Nephron (organoid): Measurements from ENCODE around the gene ALS2CL.

Experiments
- H3K27ac Mint-ChIP-seq, 3 experiments: 2 replicates each; pipeline ENCODE4 v1.8.0; 2020; ENCODE audit warnings: mixed read lengths in 3 of 3, mild to moderate bottlenecking in 2 of 3, moderate library complexity in 1 of 3
- H3K27me3 Mint-ChIP-seq: 2 replicates; pipeline ENCODE4 v1.8.0; 2021; ENCODE audit warnings: low read depth, mild to moderate bottlenecking, moderate library complexity, mixed read lengths
- H3K36me3 Mint-ChIP-seq: 2 replicates; pipeline ENCODE4 v1.8.0; 2020; ENCODE audit warnings: low read depth, mixed read lengths
- H3K4me1 Mint-ChIP-seq: 2 replicates; pipeline ENCODE4 v1.8.0; 2020; ENCODE audit warnings: mixed read lengths
- H3K4me3 Mint-ChIP-seq, 3 experiments: 2 replicates each; pipeline ENCODE4 v1.8.0; 2020; ENCODE audit warnings: mild to moderate bottlenecking in 3 of 3, mixed read lengths in 3 of 3, moderate library complexity in 2 of 3
- H3K9me3 Mint-ChIP-seq: 2 replicates; pipeline ENCODE4 v1.8.0; 2020; ENCODE audit warnings: mixed read lengths
- TF ChIP-seq, protein P1 (sequence below), 3 experiments: fragments of 200-600 bp; sonication (generic); IDR thresholded peaks; one replicate each; pipeline ENCODE4 v1.5.0; 2021; ENCODE audit warnings: antibody characterized with exemption in 3 of 3; ENCODE audit not compliant: unreplicated experiment in 3 of 3

The ALS2CL gene

GRCh38 chr3:46733026-46733800 is 39.7 kb upstream of the ALS2CL start:
- peaks cover 5% of the 10 kb centered on the region for H3K4me1 Mint-ChIP-seq
- H3K27me3 Mint-ChIP-seq: peaks cover 24% of the 10 kb centered on the region
- no peaks in the 10 kb centered on the region for H3K36me3 Mint-ChIP-seq
- TF ChIP-seq, protein P1, sequence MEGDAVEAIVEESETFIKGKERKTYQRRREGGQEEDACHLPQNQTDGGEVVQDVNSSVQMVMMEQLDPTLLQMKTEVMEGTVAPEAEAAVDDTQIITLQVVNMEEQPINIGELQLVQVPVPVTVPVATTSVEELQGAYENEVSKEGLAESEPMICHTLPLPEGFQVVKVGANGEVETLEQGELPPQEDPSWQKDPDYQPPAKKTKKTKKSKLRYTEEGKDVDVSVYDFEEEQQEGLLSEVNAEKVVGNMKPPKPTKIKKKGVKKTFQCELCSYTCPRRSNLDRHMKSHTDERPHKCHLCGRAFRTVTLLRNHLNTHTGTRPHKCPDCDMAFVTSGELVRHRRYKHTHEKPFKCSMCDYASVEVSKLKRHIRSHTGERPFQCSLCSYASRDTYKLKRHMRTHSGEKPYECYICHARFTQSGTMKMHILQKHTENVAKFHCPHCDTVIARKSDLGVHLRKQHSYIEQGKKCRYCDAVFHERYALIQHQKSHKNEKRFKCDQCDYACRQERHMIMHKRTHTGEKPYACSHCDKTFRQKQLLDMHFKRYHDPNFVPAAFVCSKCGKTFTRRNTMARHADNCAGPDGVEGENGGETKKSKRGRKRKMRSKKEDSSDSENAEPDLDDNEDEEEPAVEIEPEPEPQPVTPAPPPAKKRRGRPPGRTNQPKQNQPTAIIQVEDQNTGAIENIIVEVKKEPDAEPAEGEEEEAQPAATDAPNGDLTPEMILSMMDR (IDR thresholded peaks at IDR 0.05; ENCODE audit: unreplicated experiment in 3 of 3): no peak
- no peaks in the 10 kb centered on the region for H3K9me3 Mint-ChIP-seq
- H3K27ac Mint-ChIP-seq: no peak overlapping the region
- H3K4me3 Mint-ChIP-seq: no peak overlapping the region

DNA sequence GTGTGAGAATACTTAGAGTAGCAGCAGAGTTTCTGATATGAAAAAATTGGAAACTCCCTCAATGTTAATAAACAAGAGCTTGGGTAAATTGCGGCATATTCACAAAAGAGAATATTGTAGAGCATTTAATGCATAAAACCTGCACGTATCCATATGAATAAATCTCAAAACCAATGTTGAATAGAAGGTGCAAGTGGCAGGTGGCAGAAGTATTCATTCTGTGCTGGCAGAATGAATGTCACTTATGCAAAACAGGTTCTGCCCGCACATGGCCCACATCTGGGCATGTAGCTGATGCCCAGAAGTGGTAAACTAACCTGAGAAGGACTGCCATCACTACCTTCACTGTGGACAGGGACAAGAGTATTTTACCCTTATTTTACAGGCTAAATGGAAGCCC is 38.3 kb upstream of the ALS2CL start:
- Mint-ChIP-seq H3K27me3 (peaks cover 24% of the 10 kb centered on the region), H3K36me3 (no peaks in the 10 kb centered on the region), H3K9me3 (no peaks in the 10 kb centered on the region), H3K4me1 (no peaks in the 10 kb centered on the region), H3K27ac (no peak overlapping the region), H3K4me3 (no peak overlapping the region)
- TF ChIP-seq, protein P1 (IDR thresholded peaks at IDR 0.05; ENCODE audit: unreplicated experiment in 3 of 3): no peak

DNA sequence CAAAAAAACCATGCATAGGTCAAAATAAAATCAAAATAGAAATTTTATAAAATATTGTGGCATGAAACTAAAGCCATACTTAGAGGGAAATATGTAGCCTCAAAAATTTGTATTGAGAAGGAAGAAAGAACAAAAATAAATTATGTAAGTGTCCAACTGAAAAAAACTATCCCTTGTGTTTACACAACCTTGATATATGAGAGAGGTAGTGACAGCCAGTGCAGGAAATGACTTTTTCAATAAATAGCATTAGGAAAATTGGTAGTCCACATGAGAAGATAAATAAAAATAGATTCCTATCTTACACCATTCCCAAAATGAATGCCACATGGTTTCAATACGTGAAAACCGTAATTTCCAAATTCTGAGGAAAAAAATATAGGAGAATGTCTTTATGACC is 37.3 kb upstream of the ALS2CL start:
- no peak overlapping the region for H3K27ac Mint-ChIP-seq
- peaks cover 6% of the 10 kb centered on the region for H3K4me1 Mint-ChIP-seq
- peaks cover 22% of the 10 kb centered on the region for H3K27me3 Mint-ChIP-seq
- H3K9me3 Mint-ChIP-seq: no peaks in the 10 kb centered on the region
- H3K4me3 Mint-ChIP-seq: no peak overlapping the region
- H3K36me3 Mint-ChIP-seq: no peaks in the 10 kb centered on the region
- TF ChIP-seq, protein P1 (IDR thresholded peaks at IDR 0.05; ENCODE audit: unreplicated experiment in 3 of 3): no peak

GRCh38 chr3:46729038-46729437 is 35.6 kb upstream of the ALS2CL start:
- peaks cover 16% of the 10 kb centered on the region for H3K4me1 Mint-ChIP-seq
- no peak overlapping the region for H3K4me3 Mint-ChIP-seq
- peaks cover 13% of the 10 kb centered on the region for H3K27me3 Mint-ChIP-seq
- TF ChIP-seq, protein P1 (IDR thresholded peaks at IDR 0.05; ENCODE audit: unreplicated experiment in 3 of 3): no peak
- no peaks in the 10 kb centered on the region for H3K9me3 Mint-ChIP-seq
- H3K36me3 Mint-ChIP-seq: no peaks in the 10 kb centered on the region
- H3K27ac Mint-ChIP-seq: no peak overlapping the region

DNA sequence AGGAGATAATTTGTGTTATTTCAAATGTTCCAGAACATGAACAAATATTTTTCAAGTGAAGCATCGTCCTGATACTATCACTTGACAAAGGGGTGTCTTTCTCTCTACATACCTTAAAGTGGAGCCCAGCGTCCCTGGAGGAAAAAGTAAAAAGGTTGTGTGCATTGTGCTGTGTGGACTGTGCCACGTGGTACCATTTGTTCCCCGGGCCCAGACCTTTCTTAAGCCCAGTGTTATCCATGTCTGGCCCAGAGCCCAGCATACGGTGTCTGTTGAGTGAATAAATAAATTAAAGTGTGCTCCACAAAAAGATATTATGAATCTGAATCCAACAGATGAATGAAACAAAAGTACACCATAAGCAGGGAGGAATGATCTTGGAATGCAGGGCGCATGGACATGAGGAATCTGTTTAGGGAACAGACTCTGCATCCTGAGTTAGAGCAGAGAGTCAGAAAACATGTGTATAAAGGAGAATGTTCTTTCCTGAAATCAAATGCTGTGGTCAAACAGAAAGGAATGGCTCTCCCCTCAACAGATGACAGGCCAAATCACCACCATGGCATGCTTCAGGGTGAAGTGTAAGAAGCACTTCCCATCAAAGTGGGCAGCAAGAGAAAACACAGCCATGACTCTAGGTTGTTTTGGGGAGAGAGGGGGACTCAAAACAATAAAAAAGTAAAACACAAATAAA is 32.3 kb upstream of the ALS2CL start:
- H3K4me3 Mint-ChIP-seq: peak overlapping the region in 1 of 3 experiments; percentile 14
- peak overlapping the region; percentile 9 to 63 (median 58) for H3K27ac Mint-ChIP-seq
- peaks cover 16% of the 10 kb centered on the region for H3K4me1 Mint-ChIP-seq
- no peaks in the 10 kb centered on the region for H3K36me3 Mint-ChIP-seq
- no peaks in the 10 kb centered on the region for H3K9me3 Mint-ChIP-seq
- H3K27me3 Mint-ChIP-seq: no peaks in the 10 kb centered on the region
- TF ChIP-seq, protein P1 (IDR thresholded peaks at IDR 0.05; ENCODE audit: unreplicated experiment in 3 of 3): no peak
